ENCODE data around the gene ARGFX. TPM values are rescaled to one million over a fixed set of nuclear protein-coding genes. Genes with fewer than 3 reads are reported as not detected.
A peak's percentile ranks its signal among the peaks of the same experiment; 100 is the strongest.

Gene ARGFX
- total and polyA plus RNA-seq, 2 experiments from 2014 or later = not detected

DNA sequence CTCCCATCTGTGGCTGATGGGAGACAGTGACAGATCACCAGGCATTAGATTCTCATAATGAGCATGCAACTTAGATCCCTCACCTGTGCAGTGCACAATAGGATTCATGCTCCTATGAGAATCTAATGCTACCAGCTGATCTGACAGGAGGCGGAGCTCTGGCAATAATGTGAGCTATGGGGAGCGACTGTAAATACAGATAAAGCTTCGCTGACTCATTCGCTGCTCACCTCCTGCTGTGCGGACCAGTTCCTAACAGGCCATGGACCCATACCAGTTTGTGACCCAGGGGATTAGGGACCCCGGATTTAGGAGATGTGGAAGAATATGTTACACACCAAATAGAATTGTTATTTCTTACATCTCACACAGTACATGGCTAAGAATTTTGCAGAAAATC lies 6.7 kb downstream of the ARGFX start:
- no peaks in the 10 kb centered on the region for H3K36me3 ChIP-seq (ENCODE audit: insufficient read depth)
- Mint-ChIP-seq H3K9me3 (no peaks in the 10 kb centered on the region), H3K27me3 (ENCODE audit: insufficient read depth, low read depth, poor library complexity) (peaks cover 3% of the 10 kb centered on the region), H3K27ac (no peak overlapping the region), H3K4me3 (no peak overlapping the region), H3K4me1 (peaks cover 13% of the 10 kb centered on the region), H3K36me3 (ENCODE audit: low read depth) (no peaks in the 10 kb centered on the region; the same call in 2 of the 3 replicates)
- no peaks in the 10 kb centered on the region for H3F3A ChIP-seq (replicated peaks; ENCODE audit: low read depth)
- no peak overlapping the region for H3K4me2 ChIP-seq
- no peaks in the 10 kb centered on the region for H3K27me3 ChIP-seq (ENCODE audit: insufficient read depth)
- H2AFZ ChIP-seq = no peak overlapping the region
- DNase-seq (ENCODE audit: low spot score) = peak; percentile 57
- peaks cover 12% of the 10 kb centered on the region; the same call in 1 of the 2 replicates for H3K4me1 ChIP-seq (ENCODE audit: insufficient read depth)
- H3K4me3 ChIP-seq = no peak overlapping the region
- no peaks in the 10 kb centered on the region for H3K79me2 ChIP-seq (replicated peaks; ENCODE audit: insufficient read depth)
- no peaks in the 10 kb centered on the region for H4K20me1 ChIP-seq (replicated peaks; ENCODE audit: insufficient read depth)
- H3K27ac ChIP-seq (ENCODE audit: low read depth) = no peak overlapping the region
- no peaks in the 10 kb centered on the region for H3K9me2 ChIP-seq (ENCODE audit: insufficient read depth)
- ATAC-seq = peak; percentile 59
- TF ChIP-seq JUNB (IDR thresholded peaks at IDR 0.05; ENCODE audit: unreplicated experiment) (no peak), STAT1 (IDR thresholded peaks at IDR 0.05; ENCODE audit: unreplicated experiment) (no peak), EZH2phosphoT487 (IDR thresholded peaks at IDR 0.05; ENCODE audit: unreplicated experiment) (no peak)

DNA sequence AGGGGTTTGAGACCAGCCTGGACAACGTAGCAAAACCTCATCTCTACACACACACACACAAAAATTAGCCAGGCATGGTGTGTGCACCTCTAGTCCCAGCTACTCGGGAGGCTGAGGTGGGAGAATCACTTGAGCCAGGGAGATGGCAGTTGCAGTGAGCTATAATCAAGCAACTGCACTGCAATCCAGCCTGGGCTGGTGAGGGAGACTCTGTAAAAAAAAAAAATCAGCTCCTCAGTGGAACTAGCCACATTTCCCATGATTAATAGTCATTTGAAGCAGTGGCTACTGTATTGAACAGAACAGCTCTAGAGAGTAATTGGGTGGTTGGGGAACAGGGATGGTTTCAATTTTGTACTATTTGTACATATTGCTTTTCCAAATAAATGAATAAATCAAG lies 13.9 kb downstream of the ARGFX start:
- ATAC-seq = no peak
- Histone ChIP-seq H4K20me1 (replicated peaks; ENCODE audit: insufficient read depth) (no peaks in the 10 kb centered on the region), H3K36me3 (ENCODE audit: insufficient read depth) (no peaks in the 10 kb centered on the region), H3K4me3 (no peak overlapping the region), H3K4me2 (no peak overlapping the region), H3K27me3 (ENCODE audit: insufficient read depth) (no peaks in the 10 kb centered on the region), H3K4me1 (ENCODE audit: insufficient read depth) (no peaks in the 10 kb centered on the region; the same call in 1 of the 2 replicates), H3K27ac (ENCODE audit: low read depth) (no peak overlapping the region), H3K9me2 (ENCODE audit: insufficient read depth) (0 out of 2 replicates have a peak, but pooled peaks cover 4% of the 10 kb centered on the region), H3F3A (replicated peaks; ENCODE audit: low read depth) (no peaks in the 10 kb centered on the region), H2AFZ (no peak overlapping the region), H3K79me2 (replicated peaks; ENCODE audit: insufficient read depth) (no peaks in the 10 kb centered on the region)
- Mint-ChIP-seq H3K27me3 (ENCODE audit: insufficient read depth, low read depth, poor library complexity) (peaks cover 3% of the 10 kb centered on the region), H3K4me3 (no peak overlapping the region), H3K9me3 (no peaks in the 10 kb centered on the region), H3K4me1 (peaks cover 5% of the 10 kb centered on the region; the same call in 1 of the 3 replicates), H3K36me3 (ENCODE audit: low read depth) (no peaks in the 10 kb centered on the region; the same call in 2 of the 3 replicates), H3K27ac (no peak overlapping the region)
- TF ChIP-seq, protein P1, sequence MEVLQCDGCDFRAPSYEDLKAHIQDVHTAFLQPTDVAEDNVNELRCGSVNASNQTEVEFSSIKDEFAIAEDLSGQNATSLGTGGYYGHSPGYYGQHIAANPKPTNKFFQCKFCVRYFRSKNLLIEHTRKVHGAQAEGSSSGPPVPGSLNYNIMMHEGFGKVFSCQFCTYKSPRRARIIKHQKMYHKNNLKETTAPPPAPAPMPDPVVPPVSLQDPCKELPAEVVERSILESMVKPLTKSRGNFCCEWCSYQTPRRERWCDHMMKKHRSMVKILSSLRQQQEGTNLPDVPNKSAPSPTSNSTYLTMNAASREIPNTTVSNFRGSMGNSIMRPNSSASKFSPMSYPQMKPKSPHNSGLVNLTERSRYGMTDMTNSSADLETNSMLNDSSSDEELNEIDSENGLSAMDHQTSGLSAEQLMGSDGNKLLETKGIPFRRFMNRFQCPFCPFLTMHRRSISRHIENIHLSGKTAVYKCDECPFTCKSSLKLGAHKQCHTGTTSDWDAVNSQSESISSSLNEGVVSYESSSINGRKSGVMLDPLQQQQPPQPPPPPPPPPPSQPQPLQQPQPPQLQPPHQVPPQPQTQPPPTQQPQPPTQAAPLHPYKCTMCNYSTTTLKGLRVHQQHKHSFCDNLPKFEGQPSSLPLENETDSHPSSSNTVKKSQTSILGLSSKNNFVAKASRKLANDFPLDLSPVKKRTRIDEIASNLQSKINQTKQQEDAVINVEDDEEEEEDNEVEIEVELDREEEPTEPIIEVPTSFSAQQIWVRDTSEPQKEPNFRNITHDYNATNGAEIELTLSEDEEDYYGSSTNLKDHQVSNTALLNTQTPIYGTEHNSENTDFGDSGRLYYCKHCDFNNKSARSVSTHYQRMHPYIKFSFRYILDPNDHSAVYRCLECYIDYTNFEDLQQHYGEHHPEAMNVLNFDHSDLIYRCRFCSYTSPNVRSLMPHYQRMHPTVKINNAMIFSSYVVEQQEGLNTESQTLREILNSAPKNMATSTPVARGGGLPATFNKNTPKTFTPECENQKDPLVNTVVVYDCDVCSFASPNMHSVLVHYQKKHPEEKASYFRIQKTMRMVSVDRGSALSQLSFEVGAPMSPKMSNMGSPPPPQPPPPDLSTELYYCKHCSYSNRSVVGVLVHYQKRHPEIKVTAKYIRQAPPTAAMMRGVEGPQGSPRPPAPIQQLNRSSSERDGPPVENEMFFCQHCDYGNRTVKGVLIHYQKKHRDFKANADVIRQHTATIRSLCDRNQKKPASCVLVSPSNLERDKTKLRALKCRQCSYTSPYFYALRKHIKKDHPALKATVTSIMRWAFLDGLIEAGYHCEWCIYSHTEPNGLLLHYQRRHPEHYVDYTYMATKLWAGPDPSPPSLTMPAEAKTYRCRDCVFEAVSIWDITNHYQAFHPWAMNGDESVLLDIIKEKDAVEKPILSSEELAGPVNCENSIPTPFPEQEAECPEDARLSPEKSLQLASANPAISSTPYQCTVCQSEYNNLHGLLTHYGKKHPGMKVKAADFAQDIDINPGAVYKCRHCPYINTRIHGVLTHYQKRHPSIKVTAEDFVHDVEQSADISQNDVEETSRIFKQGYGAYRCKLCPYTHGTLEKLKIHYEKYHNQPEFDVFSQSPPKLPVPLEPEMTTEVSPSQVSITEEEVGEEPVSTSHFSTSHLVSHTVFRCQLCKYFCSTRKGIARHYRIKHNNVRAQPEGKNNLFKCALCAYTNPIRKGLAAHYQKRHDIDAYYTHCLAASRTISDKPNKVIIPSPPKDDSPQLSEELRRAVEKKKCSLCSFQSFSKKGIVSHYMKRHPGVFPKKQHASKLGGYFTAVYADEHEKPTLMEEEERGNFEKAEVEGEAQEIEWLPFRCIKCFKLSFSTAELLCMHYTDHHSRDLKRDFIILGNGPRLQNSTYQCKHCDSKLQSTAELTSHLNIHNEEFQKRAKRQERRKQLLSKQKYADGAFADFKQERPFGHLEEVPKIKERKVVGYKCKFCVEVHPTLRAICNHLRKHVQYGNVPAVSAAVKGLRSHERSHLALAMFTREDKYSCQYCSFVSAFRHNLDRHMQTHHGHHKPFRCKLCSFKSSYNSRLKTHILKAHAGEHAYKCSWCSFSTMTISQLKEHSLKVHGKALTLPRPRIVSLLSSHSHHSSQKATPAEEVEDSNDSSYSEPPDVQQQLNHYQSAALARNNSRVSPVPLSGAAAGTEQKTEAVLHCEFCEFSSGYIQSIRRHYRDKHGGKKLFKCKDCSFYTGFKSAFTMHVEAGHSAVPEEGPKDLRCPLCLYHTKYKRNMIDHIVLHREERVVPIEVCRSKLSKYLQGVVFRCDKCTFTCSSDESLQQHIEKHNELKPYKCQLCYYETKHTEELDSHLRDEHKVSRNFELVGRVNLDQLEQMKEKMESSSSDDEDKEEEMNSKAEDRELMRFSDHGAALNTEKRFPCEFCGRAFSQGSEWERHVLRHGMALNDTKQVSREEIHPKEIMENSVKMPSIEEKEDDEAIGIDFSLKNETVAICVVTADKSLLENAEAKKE (CRISPR knock-in tag; IDR thresholded peaks at IDR 0.05) = no peak
- DNase-seq (ENCODE audit: low spot score) = no peak
